Loucy (cell line): ENCODE data around the gene CD82.

ENCODE experiments used
- CTCF ChIP-seq: fragments of 200-600 bp; sonication (generic); conservative IDR thresholded peaks from 2 replicates; pipeline ENCODE4 v1.5.1; 2014; ENCODE audit warnings: mild to moderate bottlenecking, antibody characterized with exemption, low read length
- EZH2phosphoT487 ChIP-seq: fragments of 200-600 bp; IDR thresholded peaks from 2 replicates; pipeline ENCODE4 v1.6.1; 2018; ENCODE audit warnings: antibody characterized with exemption, mild to moderate bottlenecking, moderate library complexity, borderline replicate concordance

GRCh38 chr11:44551456-44552139 lies 13.9 kb upstream of the CD82 start:
- TF ChIP-seq CTCF (no peak), EZH2phosphoT487 (no peak)
